Fibroblast of lung (primary cell): Measurements from ENCODE around the gene RABGAP1L. TPM values are rescaled to one million over a fixed set of nuclear protein-coding genes. Genes with fewer than 3 reads are reported as not detected.

Experiments
- DNase-seq, 2 donors: peaks; one replicate each; pipeline versions ENCODE4 v3.0.0 to v3.0.0-alpha.2; 2010; ENCODE audit warnings: low read depth in 2 of 2
- H2AFZ ChIP-seq: 2 replicates; pipeline ENCODE4 v1.5.1; 2012; ENCODE audit warnings: low read length, control low read depth, inconsistent platforms
- H3K27ac ChIP-seq: 2 replicates; pipeline ENCODE4 v1.5.1; 2011; ENCODE audit warnings: low read length, control low read depth; ENCODE audit not compliant: insufficient read depth
- H3K27me3 ChIP-seq: 2 replicates; pipeline ENCODE4 v1.5.1; 2011; ENCODE audit warnings: mild to moderate bottlenecking, low read length; ENCODE audit not compliant: control insufficient read depth, insufficient read depth
- H3K36me3 ChIP-seq: 2 replicates; pipeline ENCODE4 v1.5.1; 2011; ENCODE audit warnings: low read length; ENCODE audit not compliant: control insufficient read depth, insufficient read depth
- H3K4me1 ChIP-seq: 2 replicates; pipeline ENCODE4 v1.5.1; 2011; ENCODE audit warnings: low read length; ENCODE audit not compliant: control insufficient read depth, insufficient read depth; ENCODE audit errors: extremely low read depth
- H3K4me2 ChIP-seq: 2 replicates; pipeline ENCODE4 v1.5.1; 2011; ENCODE audit warnings: low read length, control low read depth; ENCODE audit not compliant: insufficient read depth; ENCODE audit errors: extremely low read depth
- H3K4me3 ChIP-seq, 4 experiments: fragments of 200-600 bp in 1 of 4; sonication (generic) in 1 of 4; replicated peaks in 1 of 4; 2 replicates each; pipeline ENCODE4 v1.5.1; 2011 to 2016; ENCODE audit warnings: low read length in 4 of 4, low read depth in 3 of 4, mild to moderate bottlenecking in 3 of 4, control low read depth in 2 of 4, inconsistent platforms in 1 of 4, mixed read lengths in 1 of 4; ENCODE audit not compliant: insufficient read depth in 1 of 4; ENCODE audit errors: control extremely low read depth in 1 of 4
- H3K79me2 ChIP-seq: 2 replicates; pipeline ENCODE4 v1.5.1; 2012; ENCODE audit warnings: mild to moderate bottlenecking, low read length, inconsistent platforms; ENCODE audit not compliant: control insufficient read depth, insufficient read depth
- H3K9ac ChIP-seq: 2 replicates; pipeline ENCODE4 v1.5.1; 2011; ENCODE audit warnings: mild to moderate bottlenecking, low read length, control low read depth; ENCODE audit not compliant: insufficient read depth
- H3K9me3 ChIP-seq: 2 replicates; pipeline ENCODE4 v1.5.1; 2012; ENCODE audit warnings: low read depth, low read length; ENCODE audit not compliant: control insufficient read depth, insufficient read depth
- H4K20me1 ChIP-seq: 2 replicates; pipeline ENCODE4 v1.5.1; 2011; ENCODE audit warnings: low read length; ENCODE audit not compliant: control insufficient read depth, insufficient read depth; ENCODE audit errors: extremely low read depth
- CTCF ChIP-seq, 2 donors: IDR thresholded peaks in 1 of 2; conservative IDR thresholded peaks in 1 of 2; 1 replicate in 1 of 2; 2 replicates in 1 of 2; pipeline ENCODE4 v1.5.1; 2011 to 2012; ENCODE audit warnings: low read length in 2 of 2, control low read depth in 1 of 2, inconsistent platforms in 1 of 2, low read depth in 1 of 2, mild to moderate bottlenecking in 1 of 2
- EZH2 ChIP-seq: IDR thresholded peaks from 2 replicates; pipeline ENCODE4 v1.5.1; 2012; ENCODE audit warnings: low read length, control low read depth, mild to moderate bottlenecking; ENCODE audit errors: missing control alignments
- polyA plus RNA-seq, 2 donors: library from polyadenylated mRNA; depleted of rRNA in 1 of 2; stranded (reverse) in 1 of 2; unstranded in 1 of 2; fragments of >200 nt; gene quantifications; 2 replicates each; pipeline ENCODE4 v1.2.1, GENCODE V29; 2011 to 2012; ENCODE audit warnings: missing spikeins in 1 of 2
- total RNA-seq: library from RNA; depleted of rRNA; stranded (reverse); fragments of >200 nt; gene quantifications from 2 replicates; pipeline ENCODE4 v1.2.1, GENCODE V29; 2014

Gene RABGAP1L
- total and polyA plus RNA-seq, 2 donors (not counting 1 experiment from before 2014, with no cell fraction given): 33.8 to 36.5 TPM

- no peak for TF ChIP-seq CTCF (conservative IDR thresholded peaks at IDR 0.05 in 1 of 2, IDR thresholded peaks at IDR 0.05 in 1 of 2; ENCODE audit: low read depth in 1 of 2, low read length in 2 of 2)
- TF ChIP-seq EZH2: no peak
- Histone ChIP-seq H4K20me1 (no peaks in the 10 kb centered on the region), H3K36me3 (no peaks in the 10 kb centered on the region), H3K79me2 (no peaks in the 10 kb centered on the region), H3K9ac (no peak overlapping the region), H3K27ac (no peak overlapping the region), H3K9me3 (no peaks in the 10 kb centered on the region), H3K27me3 (no peaks in the 10 kb centered on the region), H3K4me1 (no peaks in the 10 kb centered on the region), H3K4me2 (no peak overlapping the region), H2AFZ (no peak overlapping the region), H3K4me3 (no peak overlapping the region)
- no peak for DNase-seq
Measured at GRCh38 chr1:174296309-174296708, 137.0 kb downstream of the RABGAP1L start.

GRCh38 chr1:174297351-174297750 lies 138.0 kb downstream of the RABGAP1L start:
- Histone ChIP-seq H2AFZ (no peak overlapping the region), H3K4me1 (no peaks in the 10 kb centered on the region), H3K4me2 (no peak overlapping the region), H4K20me1 (no peaks in the 10 kb centered on the region), H3K9me3 (no peaks in the 10 kb centered on the region), H3K9ac (no peak overlapping the region), H3K27me3 (no peaks in the 10 kb centered on the region), H3K36me3 (no peaks in the 10 kb centered on the region), H3K4me3 (no peak overlapping the region), H3K27ac (no peak overlapping the region), H3K79me2 (no peaks in the 10 kb centered on the region)
- DNase-seq: no peak
- TF ChIP-seq CTCF (conservative IDR thresholded peaks at IDR 0.05 in 1 of 2, IDR thresholded peaks at IDR 0.05 in 1 of 2; ENCODE audit: low read depth in 1 of 2, low read length in 2 of 2) (no peak), EZH2 (no peak)

- no peak for TF ChIP-seq EZH2
- Histone ChIP-seq H3K27me3 (no peaks in the 10 kb centered on the region), H2AFZ (no peak overlapping the region), H3K4me1 (no peaks in the 10 kb centered on the region), H3K4me2 (no peak overlapping the region), H3K79me2 (no peaks in the 10 kb centered on the region), H3K4me3 (no peak overlapping the region), H3K36me3 (no peaks in the 10 kb centered on the region), H3K9me3 (no peaks in the 10 kb centered on the region), H3K9ac (no peak overlapping the region), H4K20me1 (no peaks in the 10 kb centered on the region), H3K27ac (no peak overlapping the region)
- no peak for DNase-seq
Measured at GRCh38 chr1:174301295-174302077, 142.2 kb downstream of the RABGAP1L start.
